HG02763 (cell line): ENCODE data around the gene CLIP3.
"Not testable (repeated sequence)": the region's sequence is repeated elsewhere in the genome, so short reads cannot be mapped to it uniquely, and the experiment has no call there.

ENCODE experiments used
- ATAC-seq: cut with Tn5 transposase; IDR thresholded peaks from one replicate; pipeline ENCODE4 v1.9.1; 2021; ENCODE audit warnings: mild to moderate bottlenecking, moderate library complexity; ENCODE audit not compliant: unreplicated experiment

Gene CLIP3

DNA sequence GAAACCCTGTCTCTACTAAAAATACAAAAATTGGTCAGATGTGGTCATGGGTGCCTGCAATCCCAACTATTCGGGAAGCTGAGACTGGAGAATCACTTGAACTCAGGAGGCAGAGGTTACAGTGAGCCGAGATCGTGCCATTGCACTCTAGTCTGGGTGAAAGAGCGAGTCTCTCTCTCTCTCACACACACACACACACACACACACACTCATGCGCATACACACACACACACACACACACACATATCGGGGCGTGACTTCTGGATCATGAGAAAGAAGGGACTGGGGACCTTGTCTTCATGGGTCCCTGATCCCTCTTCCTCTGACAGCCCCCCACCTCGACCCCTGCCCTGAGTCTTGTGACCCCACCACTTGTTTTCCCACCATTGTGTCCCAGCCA is 49.5 kb downstream of the CLIP3 start:
- no peak for ATAC-seq

DNA sequence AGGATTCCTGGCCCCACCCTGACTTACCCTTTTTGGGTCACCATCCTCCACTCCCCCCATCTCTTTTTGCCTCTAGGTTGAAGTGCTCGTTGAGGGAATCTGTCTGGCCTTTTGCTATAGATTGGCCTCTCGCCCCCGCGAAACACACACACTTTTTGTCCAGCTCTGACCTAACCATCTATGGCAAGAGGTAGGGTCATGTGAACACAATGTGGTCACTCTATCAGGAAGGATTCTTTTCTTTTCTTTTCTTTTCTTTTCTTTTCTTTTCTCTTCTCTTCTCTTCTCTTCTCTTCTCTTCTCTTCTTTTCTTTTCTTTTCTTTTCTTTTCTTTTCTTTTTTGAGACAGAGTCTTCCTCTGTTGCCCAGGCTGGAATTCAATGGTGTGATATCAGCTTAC is 51.7 kb downstream of the CLIP3 start:
- not testable (repeated sequence) for ATAC-seq

DNA sequence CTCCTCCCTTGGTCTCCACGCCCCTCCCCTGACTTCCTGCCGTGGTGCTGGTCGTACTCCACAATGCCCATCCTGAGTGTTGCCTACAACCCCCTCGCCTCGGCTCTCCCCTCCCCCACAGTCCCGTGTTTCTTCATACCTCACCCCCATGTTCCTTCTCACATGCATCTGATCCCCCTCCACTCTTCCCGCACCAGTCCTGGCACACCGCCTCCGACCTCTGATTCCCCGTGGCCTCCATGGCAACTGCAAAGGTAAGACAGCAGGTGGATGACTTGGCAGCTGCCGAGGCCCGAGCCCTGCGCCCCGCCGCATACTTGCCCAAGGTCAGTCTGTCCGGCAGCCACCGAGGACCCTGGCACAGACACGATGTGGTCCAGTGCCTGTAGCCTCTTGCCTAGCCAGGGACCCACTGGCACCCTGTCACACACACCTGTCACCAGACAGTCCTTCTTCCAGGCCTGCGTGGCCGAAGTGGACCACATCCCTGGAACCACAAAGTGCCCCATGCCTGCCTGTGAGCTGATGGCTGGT is 53.8 kb downstream of the CLIP3 start:
- no peak for ATAC-seq

DNA sequence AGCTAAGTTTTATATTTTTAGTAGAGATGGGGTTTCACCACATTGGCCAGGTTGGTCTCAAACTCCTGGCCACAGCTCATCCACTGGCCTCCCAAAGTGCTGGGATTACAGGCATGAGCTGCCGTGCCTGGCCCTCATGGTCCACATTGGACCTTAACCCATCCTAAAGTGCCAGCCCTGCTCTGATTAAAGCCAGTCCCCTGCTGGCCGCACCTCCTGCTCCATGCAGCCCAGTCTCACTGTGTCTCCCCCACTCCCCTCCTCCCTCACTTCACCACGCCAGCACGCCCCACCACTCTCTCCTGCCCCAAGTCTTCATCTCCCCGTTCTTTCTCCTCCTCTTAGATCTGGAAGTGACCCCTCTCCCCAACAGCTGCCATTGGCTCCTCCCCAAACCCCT is 54.4 kb downstream of the CLIP3 start:
- no peak for ATAC-seq

DNA sequence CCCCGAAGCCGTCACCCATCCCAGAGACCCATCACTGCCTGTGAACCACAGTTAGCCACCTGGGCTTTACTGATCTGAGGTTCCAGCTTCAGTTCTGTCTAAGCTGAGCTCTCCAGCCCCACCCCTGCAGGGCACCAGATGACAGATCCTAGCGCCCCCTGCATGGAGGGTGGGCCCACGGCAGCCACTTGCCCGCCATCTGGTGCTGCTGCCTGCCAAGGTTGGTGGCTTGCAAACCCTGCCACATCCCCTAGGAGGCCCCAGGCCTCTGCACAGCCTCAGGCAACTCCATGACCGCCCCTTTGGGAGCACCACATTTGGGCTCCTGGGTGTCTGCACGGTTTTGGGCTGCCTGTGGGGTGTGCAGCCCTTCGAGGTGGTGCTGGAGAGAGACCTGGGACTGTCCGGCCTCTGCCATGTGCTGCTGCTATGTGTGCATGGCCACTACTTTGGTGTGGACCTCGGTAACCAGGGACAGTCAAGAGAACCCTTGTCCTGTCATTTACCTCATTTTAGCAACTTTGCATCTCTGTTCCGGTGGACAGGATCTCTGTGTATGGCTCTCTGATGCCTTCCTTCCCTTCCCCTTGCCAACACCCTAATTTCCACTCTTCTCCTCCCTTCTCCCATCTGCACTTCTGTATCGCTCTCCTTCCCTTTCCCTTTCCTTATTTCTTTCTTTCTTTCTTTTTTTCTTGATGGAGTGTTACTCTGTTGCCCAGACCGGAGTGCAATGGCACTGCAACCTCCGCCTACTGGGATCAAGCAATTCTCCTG is 55.0 kb downstream of the CLIP3 start:
- no peak for ATAC-seq

DNA sequence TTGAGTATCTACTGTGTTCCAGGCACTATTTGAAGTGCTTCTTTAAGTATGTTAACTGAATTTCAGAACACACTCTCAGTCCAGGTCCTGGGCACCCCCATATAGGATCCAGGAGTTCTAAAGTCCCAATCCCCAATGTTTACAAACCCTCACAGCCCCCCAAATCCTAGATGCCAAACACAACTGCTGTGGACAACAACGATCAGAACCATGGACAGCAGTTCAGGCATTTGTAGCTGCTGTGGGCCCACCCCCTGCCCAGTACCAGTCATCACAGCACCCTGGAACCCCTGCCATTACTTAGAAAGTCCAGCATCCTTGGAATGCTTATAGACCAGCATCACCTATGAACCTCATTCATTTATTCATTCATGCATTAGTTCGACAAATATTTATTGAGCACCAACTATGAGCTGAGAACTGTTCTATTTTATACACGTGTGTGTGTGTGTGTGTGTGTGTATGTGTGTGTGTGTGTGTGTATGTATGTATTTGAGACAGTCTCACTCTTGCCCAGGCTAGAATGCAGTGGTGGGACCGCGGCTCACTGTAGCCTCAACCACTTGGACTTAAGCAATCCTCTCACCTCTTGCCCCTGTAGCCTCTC is 57.0 kb downstream of the CLIP3 start:
- no peak for ATAC-seq

DNA sequence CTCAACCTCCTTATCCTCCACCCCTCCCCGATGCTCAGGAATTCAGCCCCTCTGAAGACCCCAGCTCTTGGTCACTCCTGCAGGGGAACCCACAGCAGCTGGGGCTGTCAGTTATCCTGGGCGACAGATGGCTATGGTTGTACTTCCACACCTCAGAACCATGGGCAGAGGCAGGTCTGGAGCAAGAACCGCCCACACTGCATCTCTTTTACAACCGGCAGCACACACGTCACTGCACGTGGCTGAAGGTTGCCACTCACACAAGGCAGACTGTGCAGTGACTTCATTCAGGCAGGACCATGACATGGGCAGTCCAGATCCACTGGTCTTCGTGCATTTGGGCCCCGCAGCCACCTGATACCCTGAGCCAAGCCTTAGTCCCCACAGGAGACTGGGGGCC is 59.2 kb downstream of the CLIP3 start:
- no peak for ATAC-seq

DNA sequence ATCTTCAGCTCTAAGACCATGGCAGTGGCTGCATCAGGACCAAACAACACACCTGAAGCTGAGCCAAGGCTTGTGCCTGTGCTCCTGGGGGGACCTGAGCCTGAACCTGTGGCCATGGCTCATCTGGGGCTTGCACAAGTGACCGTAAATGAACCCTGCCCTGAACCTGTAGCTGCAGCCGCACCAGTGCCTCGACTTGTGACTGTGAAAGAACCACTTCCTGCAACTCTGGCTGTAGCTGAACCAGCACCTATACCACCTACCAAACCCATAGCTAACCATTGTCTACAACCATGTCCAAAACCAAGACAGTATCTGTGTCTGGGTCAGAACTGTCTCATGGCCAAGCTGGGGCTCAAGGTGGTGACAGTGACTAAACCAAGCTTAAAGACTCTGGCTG is 65.9 kb downstream of the CLIP3 start:
- no peak for ATAC-seq
